Stimulated activated CD8-positive, alpha-beta memory T cell treated with anti-CD3 and anti-CD28 coated beads, Interleukin-7, amount 100 ng/mL, for 4 hours (primary cell): ENCODE measurements around the gene SLC16A7.
"Not testable (repeated sequence)": the region's sequence is repeated elsewhere in the genome, so short reads cannot be mapped to it uniquely, and the experiment has no call there.

Experiments
- DNase-seq, 2 donors: peaks; one replicate each; pipeline ENCODE4 v3.0.0-alpha.2; 2020; ENCODE audit warnings: low read depth in 2 of 2

The SLC16A7 gene

GRCh38 chr12:59595883-59596540 is at the start of gene SLC16A7:
Gene SLC16A7 (plus strand): TSS chr12:59596029. CDS start chr12:59704802, 108,773 bp downstream.
- peak; percentile 76 to 87 for DNase-seq

- no peak for DNase-seq
Measured at GRCh38 chr12:59548930-59549329, 46.9 kb upstream of the SLC16A7 start.

- no peak for DNase-seq
Measured at GRCh38 chr12:59559696-59560095, 36.1 kb upstream of the SLC16A7 start.

DNA sequence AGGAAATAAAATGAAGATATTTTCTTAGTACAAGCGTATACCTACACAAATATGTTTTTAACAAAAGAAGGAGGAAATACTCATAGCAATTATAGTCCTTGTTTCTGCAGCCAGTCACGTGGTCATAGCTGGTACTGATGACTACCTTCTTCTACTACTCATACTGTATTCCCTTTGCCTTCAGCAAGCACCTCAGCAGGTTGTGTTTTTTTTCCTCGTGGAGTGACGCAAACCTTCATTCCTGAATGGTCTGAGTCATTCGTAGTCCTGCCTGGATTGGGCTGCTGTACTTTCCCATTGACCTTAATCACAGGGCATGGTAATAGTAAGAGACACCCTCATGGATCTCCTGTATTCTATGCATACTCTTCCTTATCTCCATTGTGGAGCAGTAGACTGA is 25.7 kb upstream of the SLC16A7 start:
- no peak for DNase-seq

- DNase-seq = no peak
Measured at GRCh38 chr12:59574406-59574805, 21.4 kb upstream of the SLC16A7 start.

- no peak for DNase-seq
Measured at GRCh38 chr12:59575826-59576225, 20.0 kb upstream of the SLC16A7 start.

DNA sequence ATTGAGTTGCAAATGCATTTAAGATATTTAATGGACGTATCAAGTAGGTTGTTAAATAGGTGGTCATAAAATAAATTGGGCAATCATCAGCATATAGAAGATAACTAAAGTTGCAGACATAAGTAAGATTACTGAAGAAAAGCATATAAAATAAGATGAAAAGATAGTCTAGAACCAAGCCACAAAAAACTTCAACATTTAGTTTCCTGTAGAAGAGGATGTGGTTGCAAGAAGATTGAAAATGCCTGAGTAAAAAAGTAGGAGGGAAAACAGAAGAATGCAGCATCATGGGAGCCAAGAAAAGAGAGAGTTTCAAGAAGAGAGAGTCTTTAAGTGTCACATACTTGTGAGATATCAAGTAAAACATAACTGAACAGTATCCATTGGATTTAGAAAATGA is 17.6 kb upstream of the SLC16A7 start:
- no peak for DNase-seq

DNA sequence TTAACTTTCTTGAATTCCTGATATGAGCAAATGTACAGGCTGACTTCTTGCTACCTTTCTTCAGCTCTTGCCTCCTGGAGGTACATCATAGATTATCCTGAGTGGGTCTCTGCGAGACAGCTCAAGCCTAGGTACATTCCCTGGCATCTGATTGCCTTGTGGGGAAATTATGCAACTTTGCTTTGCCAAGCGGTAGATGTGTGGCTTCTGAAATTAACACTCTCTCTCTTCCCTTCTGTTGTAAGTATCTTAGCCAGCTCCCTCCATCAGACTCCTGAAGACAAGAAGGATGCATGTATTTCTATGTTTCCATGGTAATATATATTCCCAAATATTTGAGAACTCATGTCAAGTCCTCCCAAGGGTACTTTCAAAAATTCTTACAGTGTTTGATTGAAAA is 16.2 kb upstream of the SLC16A7 start:
- no peak for DNase-seq

DNA sequence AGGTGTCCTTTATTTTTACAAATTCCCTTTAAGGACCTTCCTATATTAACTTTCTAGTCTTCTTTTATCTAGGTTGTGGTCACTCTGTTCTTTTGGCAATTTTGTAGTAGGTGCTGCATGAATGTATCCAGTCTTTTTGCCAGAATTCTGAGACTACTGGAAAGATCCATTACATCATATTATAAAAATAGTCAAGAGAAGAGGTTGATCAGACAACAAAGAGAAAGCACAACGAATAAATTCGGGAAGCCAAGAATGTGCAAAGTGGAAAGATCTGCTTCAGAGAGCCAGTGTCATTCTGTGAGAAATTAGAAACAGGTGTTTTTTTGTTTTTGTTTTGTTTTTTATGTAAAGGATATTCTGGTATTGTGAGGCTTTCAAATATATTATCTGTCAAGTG is 15.8 kb upstream of the SLC16A7 start:
- no peak for DNase-seq

GRCh38 chr12:59583003-59583712 is 12.7 kb upstream of the SLC16A7 start:
- DNase-seq = no peak

DNA sequence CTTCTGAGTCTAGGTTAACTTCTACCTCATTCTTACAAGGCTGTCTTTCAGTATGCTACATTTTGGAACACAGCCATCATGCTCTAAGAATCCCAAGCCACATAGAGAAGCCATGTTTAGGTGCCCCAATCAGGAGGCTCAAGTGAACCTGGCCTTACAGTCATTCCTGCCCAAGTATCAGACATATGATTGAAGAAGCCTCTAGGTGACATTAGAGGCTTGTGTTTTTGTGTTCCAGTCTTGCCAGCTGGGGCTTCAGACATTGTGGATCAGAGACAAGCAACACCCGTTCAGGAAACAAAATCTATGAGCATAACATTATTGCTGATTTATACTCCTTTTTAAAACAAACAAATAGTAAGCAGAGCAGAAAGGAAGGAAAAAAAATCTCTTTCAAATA is 8.1 kb upstream of the SLC16A7 start:
- DNase-seq = no peak

GRCh38 chr12:59593761-59594160 is 2.1 kb upstream of the SLC16A7 start:
- no peak for DNase-seq

DNA sequence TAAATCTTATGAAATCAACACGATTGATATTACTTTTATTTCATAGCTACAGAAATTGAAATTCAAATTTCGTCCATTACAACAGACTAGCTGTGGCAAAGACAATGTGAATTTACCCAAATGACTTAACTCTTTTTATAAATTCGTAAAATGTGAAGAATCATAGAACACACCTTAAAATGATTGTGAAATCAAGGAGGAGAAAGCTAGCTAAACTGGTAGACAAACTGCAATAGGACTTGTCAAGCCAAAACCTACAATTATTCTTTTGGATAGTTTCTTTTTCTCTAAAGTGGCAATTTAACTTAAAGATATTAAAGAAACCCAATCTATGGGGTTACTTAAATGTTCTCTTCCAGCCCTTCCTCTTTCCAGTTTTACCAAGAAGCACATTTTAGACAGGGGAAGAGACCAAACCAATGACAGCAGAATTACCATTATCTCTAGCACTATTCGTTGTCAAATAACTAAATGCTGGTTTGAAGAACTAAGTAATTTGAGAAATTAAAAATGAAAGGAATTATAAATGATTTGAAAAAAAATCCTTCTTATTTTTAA is 807 bp upstream of the SLC16A7 start:
- DNase-seq = no peak

- DNase-seq = no peak
Measured at GRCh38 chr12:59595565-59595882, 305 bp upstream of the SLC16A7 start.

DNA sequence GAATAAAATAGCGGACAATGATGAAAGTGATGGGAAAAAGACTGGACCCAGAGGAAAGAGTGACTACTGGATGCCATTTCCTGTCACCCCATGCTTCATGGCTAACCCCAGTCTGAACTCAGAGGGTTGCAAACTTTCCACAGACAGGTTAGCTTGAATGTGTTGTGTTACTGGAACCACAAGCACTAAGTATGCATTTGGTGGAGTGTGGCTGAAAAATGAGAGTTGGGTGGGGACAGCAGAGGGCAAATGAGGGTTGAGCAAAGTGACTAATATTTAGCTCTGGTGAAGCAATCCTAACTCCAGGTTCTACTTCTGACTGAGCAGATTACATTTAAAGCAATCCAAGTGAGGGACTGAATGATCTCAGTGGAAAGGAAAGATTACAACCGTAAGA is 1.6 kb downstream of the SLC16A7 start:
- peak; percentile 42 to 70 for DNase-seq

- no peak for DNase-seq
Measured at GRCh38 chr12:59600171-59600570, 4.3 kb downstream of the SLC16A7 start.

DNA sequence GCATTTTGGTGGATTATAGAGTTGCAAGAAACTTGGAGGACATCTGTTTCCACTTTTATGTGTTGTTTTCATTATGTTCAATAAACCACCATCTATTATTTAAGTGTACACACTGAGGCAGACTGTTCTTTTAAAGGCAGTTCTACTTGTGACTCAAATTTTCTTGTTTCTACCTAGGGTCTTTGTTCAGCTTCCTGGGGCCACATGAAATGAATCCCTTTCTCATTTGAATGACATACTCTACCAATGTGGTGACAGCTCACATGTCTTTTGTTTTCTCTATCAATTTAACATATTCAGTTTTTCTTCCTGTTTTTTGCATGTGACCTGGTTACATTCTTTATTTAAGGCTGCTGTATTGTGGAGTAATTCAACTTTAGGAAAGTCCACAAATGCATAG is 7.9 kb downstream of the SLC16A7 start:
- DNase-seq = no peak

DNA sequence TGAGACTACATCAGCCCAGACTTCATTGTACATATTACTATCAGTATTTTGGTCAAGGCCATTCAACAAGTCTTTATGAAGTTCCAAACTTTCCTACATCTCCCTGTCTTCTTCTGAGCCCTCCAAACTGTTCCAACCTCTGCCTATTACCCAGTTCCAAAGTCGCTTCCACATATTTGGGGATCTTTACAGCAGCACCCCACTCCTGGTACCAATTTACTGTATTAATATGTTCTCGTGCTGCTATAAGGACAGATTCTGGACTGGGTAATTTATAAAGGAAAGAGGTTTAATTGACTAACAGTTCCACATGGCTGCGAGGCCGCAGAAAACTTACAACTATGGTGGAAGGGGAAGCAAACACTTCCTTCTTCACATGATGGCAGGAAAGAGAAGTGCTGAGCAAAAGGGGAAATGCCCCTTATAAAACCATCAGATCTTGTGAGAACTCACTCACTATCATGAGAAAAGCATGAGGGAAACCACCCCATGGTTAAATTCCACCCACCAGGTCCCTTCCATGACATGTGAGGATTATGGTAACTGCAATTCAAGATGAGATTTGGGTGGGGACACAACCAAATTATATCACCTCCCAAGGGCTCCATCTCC is 17.1 kb downstream of the SLC16A7 start:
- not testable (repeated sequence) for DNase-seq

DNA sequence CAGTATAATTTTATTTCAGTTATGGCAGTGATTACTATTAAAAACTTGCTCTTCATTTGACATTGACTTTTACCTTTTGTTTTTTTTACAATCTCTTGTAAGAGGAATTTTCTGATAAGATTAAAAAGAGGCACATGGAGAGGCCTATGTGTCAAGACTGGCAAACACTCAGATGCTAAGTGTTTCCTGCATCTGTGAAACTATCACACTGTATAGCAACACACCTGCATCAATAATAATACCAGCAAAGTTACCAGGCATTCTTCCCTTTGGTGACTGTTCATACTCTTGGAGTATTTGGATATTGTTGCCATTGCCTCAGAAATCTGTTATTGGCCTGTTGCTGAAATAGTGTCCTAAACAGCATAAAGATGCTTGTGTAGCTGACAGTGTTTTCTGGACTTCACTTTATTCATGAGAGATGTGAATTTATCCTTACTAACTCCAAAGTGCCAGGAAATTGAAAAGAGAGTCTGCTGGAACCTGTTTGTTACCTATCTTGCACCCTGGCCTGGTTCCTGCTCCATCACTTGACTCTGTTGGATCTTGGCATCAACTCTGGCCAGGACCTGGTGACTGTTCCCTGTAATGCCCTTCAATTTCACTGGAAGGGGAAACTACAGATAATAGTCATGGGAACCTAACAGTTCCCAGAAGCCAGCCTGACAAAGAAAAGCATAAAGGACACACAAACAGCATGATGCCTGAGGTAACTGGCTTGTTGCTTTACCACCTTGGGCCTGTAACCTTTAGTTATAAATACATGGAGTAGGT is 19.8 kb downstream of the SLC16A7 start:
- no peak for DNase-seq

- no peak for DNase-seq
Measured at GRCh38 chr12:59619461-59620240, 23.8 kb downstream of the SLC16A7 start.

- DNase-seq = no peak
Measured at GRCh38 chr12:59620326-59620725, 24.5 kb downstream of the SLC16A7 start.
